Body of pancreas (tissue), 4 donors: ENCODE results near the gene S100A2.
"Not testable (repeated sequence)": the region's sequence is repeated elsewhere in the genome, so short reads cannot be mapped to it uniquely, and the experiment has no call there.

Experiments used
- CTCF ChIP-seq, 7 experiments: fragments of 450-650 bp in 4 of 7; fragments of 200-600 bp in 3 of 7; sonication (generic) in 3 of 7; IDR thresholded peaks; one replicate each; pipeline ENCODE4 v1.5.1; 2016 to 2019; ENCODE audit warnings: antibody characterized with exemption in 7 of 7
- POLR2A ChIP-seq, 3 donors: fragments of 450-650 bp; IDR thresholded peaks; one replicate each; pipeline ENCODE4 v1.6.1; 2016; ENCODE audit warnings: antibody characterized with exemption in 3 of 3, mild to moderate bottlenecking in 2 of 3

GRCh38 chr1:153521808-153522207 lies 43.8 kb downstream of the S100A2 start:
- TF ChIP-seq CTCF, POLR2A (IDR thresholded peaks at IDR 0.05): not testable (repeated sequence)
